Right ventricle myocardium inferior (tissue), 1 donor: ENCODE data around the gene YWHAG. TPM values are rescaled to one million over a fixed set of nuclear protein-coding genes. Genes with fewer than 3 reads are reported as not detected.
"Not testable (repeated sequence)": the region's sequence is repeated elsewhere in the genome, so short reads cannot be mapped to it uniquely, and the experiment has no call there.

Experiments
- ATAC-seq: fragments of 200-7000 bp; cut with Tn5 transposase; one replicate; pipeline ENCODE4 v1.9.1; 2020; ENCODE audit warnings: mild to moderate bottlenecking, moderate library complexity
- DNase-seq: peaks from one replicate; pipeline ENCODE4 v3.0.0; 2021; ENCODE audit errors: missing footprints
- intact Hi-C: fragments of 100-400 bp; cut with DNase I; formaldehyde crosslinking; loops from one replicate; pipeline ENCODE4 v1.11.0; 2022
- long read RNA-seq: library from polyadenylated mRNA; unstranded; transcript quantifications from one replicate; pipeline ENCODE4 v2.0.0, GENCODE V29; 2021
- total RNA-seq: library from RNA; stranded (reverse); fragmentation: NEBNext Ultra II Directional; extraction: Animal tissue kit (Norgen Biotek cat#: 25700); gene quantifications from one replicate; pipeline ENCODE4 v1.2.1, GENCODE V29; 2021
- donor health status: DM: no; HTN: yes; CAD: no; lungs with severe emphysema.

The YWHAG gene
- total RNA-seq: 243 TPM
- long read RNA-seq, partial matches to known transcripts: 0 of 18 reads
- long read RNA-seq, other reads (novel, unspliced or antisense): 15 of 18 reads

- ATAC-seq (peak; percentile 92), DNase-seq (peak; percentile 96)
- intact Hi-C loops: loop anchor here (1.0 to 10.0 kb wide), 4 partner anchors 24 to 54 kb away; partner anchors contain the start of gene HSPB1
These were observed at the start of gene YWHAG for GRCh38 chr7:76358481-76359110. Gene YWHAG (minus strand): TSS chr7:76358991. CDS start chr7:76358808, 183 bp downstream.

- DNase-seq: no peak
- intact Hi-C loops: no loop called here
- no peak for ATAC-seq
These were observed 49.4 kb upstream of the YWHAG start for GRCh38 chr7:76408121-76408560.

- no peak for ATAC-seq
- intact Hi-C loops: no loop called here
- DNase-seq: no peak
These were observed 48.9 kb upstream of the YWHAG start for GRCh38 chr7:76407718-76408117.

- intact Hi-C loops: no loop called here
- ATAC-seq: no peak
- no peak for DNase-seq
These were observed 46.9 kb upstream of the YWHAG start for GRCh38 chr7:76405738-76406137.

- intact Hi-C loops: no loop called here
- DNase-seq (no peak), ATAC-seq (peak; percentile 67)
These were observed 45.1 kb upstream of the YWHAG start for GRCh38 chr7:76403780-76404494.

GRCh38 chr7:76403097-76403496 is 44.3 kb upstream of the YWHAG start:
- DNase-seq, intact Hi-C loops: not testable (repeated sequence)
- ATAC-seq: peak; percentile 28

GRCh38 chr7:76400248-76400647 is 41.5 kb upstream of the YWHAG start:
- DNase-seq (no peak), ATAC-seq (no peak)
- intact Hi-C loops: no loop called here

GRCh38 chr7:76397409-76398183 is 38.8 kb upstream of the YWHAG start:
- intact Hi-C loops: no loop called here
- DNase-seq (peak; percentile 89), ATAC-seq (peak; percentile 34)

- no peak for ATAC-seq
- no peak for DNase-seq
- intact Hi-C loops: no loop called here
These were observed 38.1 kb upstream of the YWHAG start for GRCh38 chr7:76396864-76397263.

- ATAC-seq: no peak
- DNase-seq: no peak
- intact Hi-C loops: no loop called here
These were observed 37.4 kb upstream of the YWHAG start for GRCh38 chr7:76395965-76396726.

GRCh38 chr7:76395605-76395964 is 36.8 kb upstream of the YWHAG start:
- intact Hi-C loops, DNase-seq, ATAC-seq: not testable (repeated sequence)

- DNase-seq (no peak), ATAC-seq (no peak)
- intact Hi-C loops: no loop called here
These were observed 36.2 kb upstream of the YWHAG start for GRCh38 chr7:76394957-76395356.

GRCh38 chr7:76393116-76394031 is 34.6 kb upstream of the YWHAG start:
- DNase-seq: peak; percentile 98
- intact Hi-C loops: loop anchor here (1.0 kb wide), 1 partner anchor 34 kb away; no protein-coding TSS in a partner anchor
- ATAC-seq: peak; percentile 96

- DNase-seq (no peak), ATAC-seq (no peak)
- intact Hi-C loops: loop anchor here (1.0 kb wide), 1 partner anchor 33 kb away; no protein-coding TSS in a partner anchor
These were observed 33.8 kb upstream of the YWHAG start for GRCh38 chr7:76392531-76393115.

GRCh38 chr7:76390092-76390491 is 31.3 kb upstream of the YWHAG start:
- intact Hi-C loops: no loop called here
- DNase-seq (peak; percentile 63), ATAC-seq (no peak)

GRCh38 chr7:76387789-76388188 is 29.0 kb upstream of the YWHAG start:
- DNase-seq, ATAC-seq, intact Hi-C loops: not testable (repeated sequence)

- ATAC-seq: no peak
- DNase-seq: no peak
- intact Hi-C loops: no loop called here
These were observed 28.0 kb upstream of the YWHAG start for GRCh38 chr7:76386691-76387260.
